Neural crest cell (in vitro differentiated cells): ENCODE data around the gene LYSMD3. TPM values are rescaled to one million over a fixed set of nuclear protein-coding genes. Genes with fewer than 3 reads are reported as not detected.

Experiments
- DNase-seq: peaks from one replicate; pipeline ENCODE4 v3.0.0; 2021; ENCODE audit warnings: low read depth, mixed read lengths, low spot score
- H3K27ac Mint-ChIP-seq: one replicate; pipeline ENCODE4 v1.8.0; 2021; ENCODE audit warnings: mild to moderate bottlenecking, mixed read lengths; ENCODE audit not compliant: unreplicated experiment
- H3K27me3 Mint-ChIP-seq: 2 replicates; pipeline ENCODE4 v1.8.0; 2021; ENCODE audit warnings: low read depth, mild to moderate bottlenecking, mixed read lengths
- H3K36me3 Mint-ChIP-seq: 2 replicates; pipeline ENCODE4 v1.8.0; 2021; ENCODE audit warnings: low read depth, mild to moderate bottlenecking, mixed read lengths
- H3K4me1 Mint-ChIP-seq: 2 replicates; pipeline ENCODE4 v1.8.0; 2021; ENCODE audit warnings: mixed read lengths
- H3K4me3 Mint-ChIP-seq: one replicate; pipeline ENCODE4 v1.8.0; 2021; ENCODE audit warnings: mild to moderate bottlenecking, mixed read lengths
- H3K9me3 Mint-ChIP-seq: 2 replicates; pipeline ENCODE4 v1.8.0; 2021; ENCODE audit warnings: mixed read lengths
- total RNA-seq: library from RNA; stranded (reverse); gene quantifications from 2 replicates; pipeline ENCODE4 v1.2.1, GENCODE V29; 2021
- TF ChIP-seq, protein P1 (sequence below): fragments of 200-600 bp; sonication (generic); conservative IDR thresholded peaks from 2 replicates; pipeline ENCODE4 v1.5.0; 2021; ENCODE audit warnings: antibody characterized with exemption, mild to moderate bottlenecking

Gene LYSMD3
- total RNA-seq, 1 donor from 2014 or later, result 12.1 TPM

- Mint-ChIP-seq H3K27ac (no peak overlapping the region), H3K9me3 (no peaks in the 10 kb centered on the region), H3K4me3 (no peak overlapping the region), H3K27me3 (peaks cover 20% of the 10 kb centered on the region), H3K4me1 (peaks cover 26% of the 10 kb centered on the region), H3K36me3 (no peaks in the 10 kb centered on the region)
- TF ChIP-seq, protein P1, sequence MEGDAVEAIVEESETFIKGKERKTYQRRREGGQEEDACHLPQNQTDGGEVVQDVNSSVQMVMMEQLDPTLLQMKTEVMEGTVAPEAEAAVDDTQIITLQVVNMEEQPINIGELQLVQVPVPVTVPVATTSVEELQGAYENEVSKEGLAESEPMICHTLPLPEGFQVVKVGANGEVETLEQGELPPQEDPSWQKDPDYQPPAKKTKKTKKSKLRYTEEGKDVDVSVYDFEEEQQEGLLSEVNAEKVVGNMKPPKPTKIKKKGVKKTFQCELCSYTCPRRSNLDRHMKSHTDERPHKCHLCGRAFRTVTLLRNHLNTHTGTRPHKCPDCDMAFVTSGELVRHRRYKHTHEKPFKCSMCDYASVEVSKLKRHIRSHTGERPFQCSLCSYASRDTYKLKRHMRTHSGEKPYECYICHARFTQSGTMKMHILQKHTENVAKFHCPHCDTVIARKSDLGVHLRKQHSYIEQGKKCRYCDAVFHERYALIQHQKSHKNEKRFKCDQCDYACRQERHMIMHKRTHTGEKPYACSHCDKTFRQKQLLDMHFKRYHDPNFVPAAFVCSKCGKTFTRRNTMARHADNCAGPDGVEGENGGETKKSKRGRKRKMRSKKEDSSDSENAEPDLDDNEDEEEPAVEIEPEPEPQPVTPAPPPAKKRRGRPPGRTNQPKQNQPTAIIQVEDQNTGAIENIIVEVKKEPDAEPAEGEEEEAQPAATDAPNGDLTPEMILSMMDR, result no peak
- no peak for DNase-seq
Observed at GRCh38 chr5:90534922-90535321, 5.5 kb upstream of the LYSMD3 start.

DNA sequence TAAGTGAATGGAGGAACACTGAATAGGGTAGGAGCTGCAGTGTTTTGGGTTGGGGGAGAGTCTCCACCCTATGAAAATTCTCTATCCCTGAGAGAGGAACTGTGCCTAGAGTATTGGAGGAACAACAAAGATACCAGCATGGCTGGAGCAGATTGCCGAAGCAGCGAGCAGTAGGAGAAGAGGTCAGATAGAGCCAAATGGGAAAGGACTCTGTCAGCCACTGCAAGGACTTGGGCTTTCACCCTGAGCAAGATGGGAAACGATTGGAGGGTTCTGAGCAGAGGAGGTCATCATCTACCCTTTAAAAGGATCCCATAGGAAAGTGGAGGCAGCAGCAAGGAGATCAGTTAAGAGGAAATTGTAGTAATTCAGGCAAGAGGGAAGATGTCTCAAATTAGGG lies 4.4 kb upstream of the LYSMD3 start:
- DNase-seq, result no peak
- no peak overlapping the region for H3K4me3 Mint-ChIP-seq
- no peaks in the 10 kb centered on the region for H3K9me3 Mint-ChIP-seq
- H3K4me1 Mint-ChIP-seq, result peaks cover 30% of the 10 kb centered on the region
- H3K27me3 Mint-ChIP-seq, result peaks cover 20% of the 10 kb centered on the region
- no peak overlapping the region for H3K27ac Mint-ChIP-seq
- TF ChIP-seq, protein P1, result no peak
- no peaks in the 10 kb centered on the region for H3K36me3 Mint-ChIP-seq

DNA sequence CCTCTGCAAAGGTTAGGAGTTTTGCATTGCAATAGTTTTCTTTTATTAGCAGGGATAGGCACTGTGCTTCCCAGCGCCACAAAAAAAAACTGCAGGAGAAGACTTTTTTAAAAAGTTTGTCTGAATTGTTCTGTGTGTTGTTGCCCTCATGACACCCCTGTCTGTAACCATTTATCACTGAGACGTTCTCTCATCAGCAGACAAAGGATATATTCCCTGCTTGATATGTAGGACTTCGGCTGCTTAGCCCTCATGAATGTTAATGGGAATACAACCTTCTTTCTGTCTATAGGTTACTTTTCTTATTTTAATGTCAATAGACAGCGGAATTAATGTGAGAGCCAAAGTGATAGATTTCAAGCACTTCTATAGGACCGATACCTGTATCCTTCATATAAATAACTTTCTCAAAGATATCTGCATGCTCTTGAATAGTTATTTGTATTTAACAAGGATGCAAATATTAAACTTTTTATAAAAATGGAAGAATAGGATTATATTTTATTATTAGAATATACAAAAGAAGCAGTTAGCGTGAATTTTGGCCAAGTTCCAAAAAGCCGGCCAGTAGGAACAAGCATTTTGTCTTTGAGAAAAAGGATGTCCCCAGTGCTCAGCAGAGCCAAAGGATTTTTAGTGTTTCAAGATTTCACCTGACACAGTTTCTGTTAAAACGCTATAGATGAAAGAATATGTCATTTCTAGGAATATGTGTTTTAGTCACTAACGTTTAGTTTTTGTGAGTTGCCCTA lies 1.5 kb upstream of the LYSMD3 start:
- TF ChIP-seq, protein P1, result no peak
- Mint-ChIP-seq H3K27me3 (peaks cover 20% of the 10 kb centered on the region), H3K9me3 (no peaks in the 10 kb centered on the region), H3K36me3 (no peaks in the 10 kb centered on the region), H3K4me1 (peaks cover 47% of the 10 kb centered on the region), H3K27ac (no peak overlapping the region), H3K4me3 (peak overlapping the region; percentile 99)
- DNase-seq, result no peak

GRCh38 chr5:90529939-90530677 lies 724 bp upstream of the LYSMD3 start:
- Mint-ChIP-seq H3K27me3 (peaks cover 20% of the 10 kb centered on the region), H3K36me3 (no peaks in the 10 kb centered on the region), H3K27ac (peak overlapping the region; percentile 98), H3K4me1 (peaks cover 47% of the 10 kb centered on the region), H3K9me3 (no peaks in the 10 kb centered on the region), H3K4me3 (peak overlapping the region; percentile 99)
- TF ChIP-seq, protein P1, result peak; percentile 81
- peak; percentile 50 for DNase-seq

GRCh38 chr5:90528601-90529193 lies 687 bp downstream of the LYSMD3 start:
- Mint-ChIP-seq H3K36me3 (no peaks in the 10 kb centered on the region), H3K4me1 (peaks cover 47% of the 10 kb centered on the region), H3K27ac (no peak overlapping the region), H3K9me3 (no peaks in the 10 kb centered on the region), H3K27me3 (peaks cover 15% of the 10 kb centered on the region), H3K4me3 (peak overlapping the region; percentile 99)
- DNase-seq, result no peak
- TF ChIP-seq, protein P1, result no peak
